ENCODE measurements around the gene TEF. TPM values are rescaled to one million over a fixed set of nuclear protein-coding genes. Genes with fewer than 3 reads are reported as not detected.

TEF gene
- total and polyA plus RNA-seq, 4 donors = 5.7 to 16.2 (median 10.2) TPM

GRCh38 chr22:41405588-41405987 lies 23.8 kb downstream of the TEF start:
- H3K27ac ChIP-seq (ENCODE audit: low read depth in 1 of 2, low read length in 2 of 2) = no peak overlapping the region
- TF ChIP-seq CTCF (IDR thresholded peaks at IDR 0.05; ENCODE audit: low read depth, low read length, missing input control) (no peak), REST (IDR thresholded peaks at IDR 0.05) (no peak), RXRA (IDR thresholded peaks at IDR 0.05) (no peak), HNF4G (IDR thresholded peaks at IDR 0.05) (no peak), ATF3 (IDR thresholded peaks at IDR 0.05) (no peak), SP1 (IDR thresholded peaks at IDR 0.05) (no peak), YY1 (IDR thresholded peaks at IDR 0.05) (no peak), FOXA2 (IDR thresholded peaks at IDR 0.05) (no peak)
- no peak for DNase-seq (ENCODE audit: low spot score)

GRCh38 chr22:41406410-41406809 lies 24.7 kb downstream of the TEF start:
- Histone ChIP-seq H3K27ac (ENCODE audit: low read depth in 1 of 2, low read length in 2 of 2) (no peak overlapping the region), H3K9me3 (ENCODE audit: control insufficient read depth in 4 of 4, low read length in 3 of 4) (no peaks in the 10 kb centered on the region), H3K27me3 (ENCODE audit: control insufficient read depth in 4 of 4, insufficient read depth in 4 of 4, low read length in 3 of 4) (no peaks in the 10 kb centered on the region), H3K36me3 (ENCODE audit: control insufficient read depth in 4 of 4, insufficient read depth in 3 of 4, low read depth in 1 of 4, low read length in 3 of 4) (no peaks in the 10 kb centered on the region), H3K4me3 (ENCODE audit: low read depth in 1 of 3, low read length in 3 of 3) (no peak overlapping the region), H3K9ac (ENCODE audit: low read depth in 1 of 2, low read length in 2 of 2) (no peak overlapping the region), H3K4me1 (ENCODE audit: control insufficient read depth in 4 of 4, insufficient read depth in 4 of 4, low read length in 3 of 4) (peaks cover 7 to 37% (median 28%) of the 10 kb centered on the region in 4 donors)
- TF ChIP-seq GABPA (IDR thresholded peaks at IDR 0.05 in 1 of 2, conservative IDR thresholded peaks at IDR 0.05 in 1 of 2) = no peak
- no peak for TF ChIP-seq FOXA1 (IDR thresholded peaks at IDR 0.05)
- no peak for TF ChIP-seq ATF3 (IDR thresholded peaks at IDR 0.05)
- TF ChIP-seq RXRA (IDR thresholded peaks at IDR 0.05) = no peak
- no peak for TF ChIP-seq YY1 (IDR thresholded peaks at IDR 0.05)
- no peak for TF ChIP-seq CTCF (IDR thresholded peaks at IDR 0.05; ENCODE audit: low read depth, low read length, missing input control)
- no peak for TF ChIP-seq HNF4G (IDR thresholded peaks at IDR 0.05)
- TF ChIP-seq JUND (IDR thresholded peaks at IDR 0.05) = no peak
- TF ChIP-seq SP1 (IDR thresholded peaks at IDR 0.05) = no peak
- TF ChIP-seq RAD21 (IDR thresholded peaks at IDR 0.05) = no peak
- TF ChIP-seq TAF1 (conservative IDR thresholded peaks at IDR 0.05) = no peak
- TF ChIP-seq HNF4A (conservative IDR thresholded peaks at IDR 0.05) = no peak
- TF ChIP-seq FOXA2 (IDR thresholded peaks at IDR 0.05) = no peak
- TF ChIP-seq ZBTB33 (IDR thresholded peaks at IDR 0.05) = no peak
- TF ChIP-seq NR2F2 (IDR thresholded peaks at IDR 0.05) = no peak
- no peak for TF ChIP-seq EGR1 (IDR thresholded peaks at IDR 0.05; ENCODE audit: low read depth in 2 of 2)
- no peak for DNase-seq (ENCODE audit: low spot score)

More at GRCh38 chr22:41405588-41405987, 23.8 kb downstream of the TEF start:
- no peak overlapping the region for H3K4me3 ChIP-seq (ENCODE audit: low read depth in 1 of 3, low read length in 3 of 3)
- H3K9me3 ChIP-seq (ENCODE audit: control insufficient read depth in 4 of 4, low read length in 3 of 4) = no peaks in the 10 kb centered on the region
- no peaks in the 10 kb centered on the region for H3K36me3 ChIP-seq (ENCODE audit: control insufficient read depth in 4 of 4, insufficient read depth in 3 of 4, low read depth in 1 of 4, low read length in 3 of 4)
- H3K9ac ChIP-seq (ENCODE audit: low read depth in 1 of 2, low read length in 2 of 2) = no peak overlapping the region
- WGBS = 87% methylated on average over 8 of the region's 8 CpGs
- H3K27me3 ChIP-seq (ENCODE audit: control insufficient read depth in 4 of 4, insufficient read depth in 4 of 4, low read length in 3 of 4) = no peaks in the 10 kb centered on the region
- peaks cover 5 to 29% (median 20%) of the 10 kb centered on the region in 4 donors for H3K4me1 ChIP-seq (ENCODE audit: control insufficient read depth in 4 of 4, insufficient read depth in 4 of 4, low read length in 3 of 4)
